Panc1 (cell line): ENCODE results near the gene KIF12. TPM values are rescaled to one million over a fixed set of nuclear protein-coding genes. Genes with fewer than 3 reads are reported as not detected.

Experiments
- ATAC-seq: fragments of 200-7000 bp; cut with Tn5 transposase; 2 replicates; pipeline ENCODE4 v1.9.1; 2020; ENCODE audit warnings: mild to moderate bottlenecking, moderate library complexity
- BruUV-seq: library from RNA; stranded (reverse); fragments of 400-500 nt; replicated peaks from 2 replicates; lab custom pipeline; 2021; lab: Mats Ljungman, UMichigan
- CTCF ChIA-PET: fragments of 300-600 bp; sonication (Branson Sonifier 250); formaldehyde crosslinking; loops from one replicate; lab custom pipeline; 2022; ENCODE audit warnings: antibody characterized with exemption; lab: Charles Lee
- POLR2A ChIA-PET: fragments of 300-600 bp; sonication (Branson Sonifier 250); formaldehyde crosslinking; loops from one replicate; lab custom pipeline; 2022; ENCODE audit warnings: antibody characterized with exemption; lab: Charles Lee
- DNase-seq: peaks from one replicate; pipeline ENCODE4 v3.0.0-alpha.2; 2010; ENCODE audit warnings: low read depth, low spot score
- H3K27ac ChIP-seq: 2 replicates; pipeline ENCODE4 v1.5.1; 2011; ENCODE audit warnings: mild to moderate bottlenecking, low read length, inconsistent platforms
- H3K27me3 ChIP-seq: fragments of 200-500 bp; sonication (Bioruptor generic); 2 replicates; pipeline ENCODE4 v1.6.0; 2014; ENCODE audit warnings: low read length, inconsistent platforms; ENCODE audit not compliant: control insufficient read depth, insufficient read depth
- H3K36me3 ChIP-seq: fragments of 200-500 bp; sonication (Bioruptor generic); 2 replicates; pipeline ENCODE4 v1.5.1; 2014; ENCODE audit warnings: inconsistent platforms, mild to moderate bottlenecking, low read length, moderate library complexity; ENCODE audit not compliant: control insufficient read depth, insufficient read depth
- H3K4me1 ChIP-seq: 2 replicates; pipeline ENCODE4 v1.5.1; 2011; ENCODE audit warnings: inconsistent platforms, mild to moderate bottlenecking, low read length, moderate library complexity; ENCODE audit not compliant: control insufficient read depth, insufficient read depth
- H3K4me3 ChIP-seq, 2 experiments: 2 replicates each; pipeline ENCODE4 v1.5.1; 2011 to 2012; ENCODE audit warnings: low read depth in 2 of 2, low read length in 2 of 2, mild to moderate bottlenecking in 2 of 2, inconsistent platforms in 1 of 2, moderate library complexity in 1 of 2
- H3K9me3 ChIP-seq: fragments of 200-500 bp; sonication (Bioruptor generic); 2 replicates; pipeline ENCODE4 v1.5.1; 2014; ENCODE audit warnings: low read depth, mild to moderate bottlenecking, inconsistent platforms, low read length, moderate library complexity; ENCODE audit not compliant: control insufficient read depth, insufficient read depth
- POLR2AphosphoS5 ChIP-seq: IDR thresholded peaks from 2 replicates; pipeline ENCODE4 v1.6.1; 2012; ENCODE audit warnings: mild to moderate bottlenecking, low read depth, low read length, moderate library complexity
- SIN3A ChIP-seq: IDR thresholded peaks from 2 replicates; pipeline ENCODE4 v1.6.1; 2012; ENCODE audit warnings: low read depth, mild to moderate bottlenecking, low read length, moderate library complexity, borderline replicate concordance; ENCODE audit not compliant: insufficient read depth
- TCF7L2 ChIP-seq: IDR thresholded peaks from 2 replicates; pipeline ENCODE4 v1.6.1; 2011; ENCODE audit warnings: mild to moderate bottlenecking, low read depth, low read length, inconsistent platforms
- in situ Hi-C: cut with HindIII; loops from 2 replicates; pipeline ENCODE4 v1.10.0; 2016; ENCODE audit warnings: low sequenced_read_pairs, low pct_unique_long_range_greater_than_20kb
- intact Hi-C: fragments of 100-400 bp; cut with micrococcal nuclease; formaldehyde crosslinking; loops from one replicate; pipeline ENCODE4 v1.10.0; 2022; ENCODE audit not compliant: unreplicated experiment
- total RNA-seq: library from RNA; stranded (reverse); gene quantifications from one replicate; pipeline ENCODE4 v1.2.1, GENCODE V29; 2021; ENCODE audit not compliant: unreplicated experiment
- TF ChIP-seq, protein P1 (sequence below): fragments of 450-650 bp; IDR thresholded peaks from 2 replicates; pipeline ENCODE4 v1.5.1; 2017; ENCODE audit warnings: mild to moderate bottlenecking
- TF ChIP-seq, protein P2 (sequence below), 2 experiments: IDR thresholded peaks; 2 replicates each; pipeline ENCODE4 v1.6.1; 2011 to 2012; ENCODE audit warnings: low read depth in 2 of 2, control low read depth in 1 of 2, low read length in 1 of 2, mild to moderate bottlenecking in 1 of 2, moderate library complexity in 1 of 2; ENCODE audit not compliant: insufficient read depth in 1 of 2

The KIF12 gene
- total RNA-seq, 1 experiment from 2014 or later, result 0.87 TPM

DNA sequence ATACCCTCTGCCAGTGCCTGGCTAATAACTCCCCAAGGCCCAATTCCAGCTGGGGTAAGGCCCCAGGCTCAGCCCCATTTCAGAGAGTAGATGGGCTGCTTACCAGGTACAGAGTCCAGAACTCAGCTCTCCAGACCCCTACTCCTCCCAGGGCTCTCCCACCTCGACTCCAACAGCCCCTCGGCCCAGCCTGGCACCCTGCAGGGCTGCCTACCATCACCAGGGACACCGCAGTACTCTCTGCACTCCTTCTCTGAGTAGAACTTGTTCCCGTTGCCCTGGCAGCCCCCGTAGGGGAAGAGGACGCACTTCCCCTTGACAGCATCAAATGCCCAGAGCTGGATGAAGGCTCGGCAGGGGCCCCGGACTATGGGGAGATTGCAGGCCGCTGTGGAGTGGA, 38.4 kb downstream of the KIF12 start:
- no peaks in the 10 kb centered on the region for H3K36me3 ChIP-seq
- intact Hi-C loops (no loop called here), in situ Hi-C loops (no loop called here)
- ChIA-PET POLR2A (no interaction called here), CTCF (no interaction called here)
- H3K4me3 ChIP-seq, result no peak overlapping the region
- TF ChIP-seq POLR2AphosphoS5 (no peak), SIN3A (no peak), TCF7L2 (no peak)
- TF ChIP-seq, protein P1, sequence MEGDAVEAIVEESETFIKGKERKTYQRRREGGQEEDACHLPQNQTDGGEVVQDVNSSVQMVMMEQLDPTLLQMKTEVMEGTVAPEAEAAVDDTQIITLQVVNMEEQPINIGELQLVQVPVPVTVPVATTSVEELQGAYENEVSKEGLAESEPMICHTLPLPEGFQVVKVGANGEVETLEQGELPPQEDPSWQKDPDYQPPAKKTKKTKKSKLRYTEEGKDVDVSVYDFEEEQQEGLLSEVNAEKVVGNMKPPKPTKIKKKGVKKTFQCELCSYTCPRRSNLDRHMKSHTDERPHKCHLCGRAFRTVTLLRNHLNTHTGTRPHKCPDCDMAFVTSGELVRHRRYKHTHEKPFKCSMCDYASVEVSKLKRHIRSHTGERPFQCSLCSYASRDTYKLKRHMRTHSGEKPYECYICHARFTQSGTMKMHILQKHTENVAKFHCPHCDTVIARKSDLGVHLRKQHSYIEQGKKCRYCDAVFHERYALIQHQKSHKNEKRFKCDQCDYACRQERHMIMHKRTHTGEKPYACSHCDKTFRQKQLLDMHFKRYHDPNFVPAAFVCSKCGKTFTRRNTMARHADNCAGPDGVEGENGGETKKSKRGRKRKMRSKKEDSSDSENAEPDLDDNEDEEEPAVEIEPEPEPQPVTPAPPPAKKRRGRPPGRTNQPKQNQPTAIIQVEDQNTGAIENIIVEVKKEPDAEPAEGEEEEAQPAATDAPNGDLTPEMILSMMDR, result no peak
- TF ChIP-seq, protein P2, sequence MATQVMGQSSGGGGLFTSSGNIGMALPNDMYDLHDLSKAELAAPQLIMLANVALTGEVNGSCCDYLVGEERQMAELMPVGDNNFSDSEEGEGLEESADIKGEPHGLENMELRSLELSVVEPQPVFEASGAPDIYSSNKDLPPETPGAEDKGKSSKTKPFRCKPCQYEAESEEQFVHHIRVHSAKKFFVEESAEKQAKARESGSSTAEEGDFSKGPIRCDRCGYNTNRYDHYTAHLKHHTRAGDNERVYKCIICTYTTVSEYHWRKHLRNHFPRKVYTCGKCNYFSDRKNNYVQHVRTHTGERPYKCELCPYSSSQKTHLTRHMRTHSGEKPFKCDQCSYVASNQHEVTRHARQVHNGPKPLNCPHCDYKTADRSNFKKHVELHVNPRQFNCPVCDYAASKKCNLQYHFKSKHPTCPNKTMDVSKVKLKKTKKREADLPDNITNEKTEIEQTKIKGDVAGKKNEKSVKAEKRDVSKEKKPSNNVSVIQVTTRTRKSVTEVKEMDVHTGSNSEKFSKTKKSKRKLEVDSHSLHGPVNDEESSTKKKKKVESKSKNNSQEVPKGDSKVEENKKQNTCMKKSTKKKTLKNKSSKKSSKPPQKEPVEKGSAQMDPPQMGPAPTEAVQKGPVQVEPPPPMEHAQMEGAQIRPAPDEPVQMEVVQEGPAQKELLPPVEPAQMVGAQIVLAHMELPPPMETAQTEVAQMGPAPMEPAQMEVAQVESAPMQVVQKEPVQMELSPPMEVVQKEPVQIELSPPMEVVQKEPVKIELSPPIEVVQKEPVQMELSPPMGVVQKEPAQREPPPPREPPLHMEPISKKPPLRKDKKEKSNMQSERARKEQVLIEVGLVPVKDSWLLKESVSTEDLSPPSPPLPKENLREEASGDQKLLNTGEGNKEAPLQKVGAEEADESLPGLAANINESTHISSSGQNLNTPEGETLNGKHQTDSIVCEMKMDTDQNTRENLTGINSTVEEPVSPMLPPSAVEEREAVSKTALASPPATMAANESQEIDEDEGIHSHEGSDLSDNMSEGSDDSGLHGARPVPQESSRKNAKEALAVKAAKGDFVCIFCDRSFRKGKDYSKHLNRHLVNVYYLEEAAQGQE (IDR thresholded peaks at IDR 0.05; ENCODE audit: insufficient read depth in 1 of 2, low read depth in 2 of 2, low read length in 1 of 2), result no peak
- DNase-seq, result no peak
- H3K27me3 ChIP-seq, result 0 out of 2 replicates have a peak, but pooled peaks cover 2% of the 10 kb centered on the region
- H3K4me1 ChIP-seq, result no peaks in the 10 kb centered on the region
- BruUV-seq, result no TSS peak
- ATAC-seq, result no peak
- no peaks in the 10 kb centered on the region for H3K9me3 ChIP-seq
- no peak overlapping the region for H3K27ac ChIP-seq

DNA sequence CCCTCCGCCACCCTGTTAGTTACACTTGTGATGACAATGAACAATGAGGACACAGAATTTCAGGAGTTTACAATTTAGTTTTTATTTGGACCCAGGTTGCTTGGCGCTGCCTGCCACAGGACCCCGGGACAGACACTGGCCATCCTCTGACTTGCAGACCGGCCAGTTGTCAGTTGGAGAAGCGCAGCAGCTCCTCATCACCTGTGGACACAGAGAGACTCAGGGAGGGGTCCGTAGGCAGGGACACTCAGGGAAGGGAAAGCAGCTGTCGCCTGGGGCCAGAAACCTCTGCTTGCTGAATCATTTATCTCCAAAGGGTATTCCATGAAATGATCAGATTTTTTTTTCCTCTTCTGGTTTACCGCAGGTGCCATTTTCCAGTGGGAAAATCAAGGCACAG, 39.0 kb downstream of the KIF12 start:
- no TSS peak for BruUV-seq
- Histone ChIP-seq H3K27ac (no peak overlapping the region), H3K27me3 (0 out of 2 replicates have a peak, but pooled peaks cover 2% of the 10 kb centered on the region), H3K9me3 (no peaks in the 10 kb centered on the region), H3K36me3 (no peaks in the 10 kb centered on the region), H3K4me1 (no peaks in the 10 kb centered on the region), H3K4me3 (no peak overlapping the region)
- TF ChIP-seq POLR2AphosphoS5 (no peak), SIN3A (no peak), TCF7L2 (no peak)
- TF ChIP-seq, protein P1, result no peak
- TF ChIP-seq, protein P2 (IDR thresholded peaks at IDR 0.05; ENCODE audit: insufficient read depth in 1 of 2, low read depth in 2 of 2, low read length in 1 of 2), result no peak
- intact Hi-C loops, result no loop called here
- ChIA-PET POLR2A (no interaction called here), CTCF (no interaction called here)
- ATAC-seq (no peak), DNase-seq (no peak)
- in situ Hi-C loops, result no loop called here
